HG03378 (cell line): ENCODE measurements around the gene RAB7B.

ENCODE experiments used
- ATAC-seq: cut with Tn5 transposase; IDR thresholded peaks from one replicate; pipeline ENCODE4 v1.9.1; 2021; ENCODE audit warnings: mild to moderate bottlenecking, moderate library complexity; ENCODE audit not compliant: unreplicated experiment

Gene RAB7B

DNA sequence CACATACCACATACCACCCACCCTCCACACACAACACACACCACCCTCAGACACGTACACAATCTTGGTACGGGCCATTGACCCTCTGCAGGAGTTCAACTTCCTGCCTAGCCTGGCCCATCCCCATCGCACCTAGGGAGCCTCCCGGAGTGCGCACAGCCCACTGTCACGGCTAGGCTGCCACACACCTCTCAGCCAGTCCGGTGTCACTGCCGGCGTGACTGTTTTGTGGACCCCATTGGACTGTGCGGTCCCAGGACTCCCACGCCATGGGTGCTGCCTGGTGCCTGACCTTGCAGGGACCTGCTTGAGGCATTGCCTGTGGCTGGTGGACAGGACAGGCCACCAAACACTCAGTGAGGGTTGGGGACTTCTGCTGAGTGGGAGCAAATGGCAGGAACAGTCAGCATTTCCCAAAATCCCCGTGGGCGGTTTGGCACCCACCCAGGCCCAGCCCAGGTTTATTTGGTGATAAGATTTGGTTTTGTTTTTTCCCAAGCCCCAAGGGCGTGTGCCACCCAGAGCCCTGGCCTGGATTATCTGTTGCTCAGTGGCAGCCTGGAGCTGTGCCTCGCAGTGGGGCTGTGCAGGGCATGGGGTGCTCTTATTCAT, 27.7 kb downstream of the RAB7B start:
- ATAC-seq = no peak

DNA sequence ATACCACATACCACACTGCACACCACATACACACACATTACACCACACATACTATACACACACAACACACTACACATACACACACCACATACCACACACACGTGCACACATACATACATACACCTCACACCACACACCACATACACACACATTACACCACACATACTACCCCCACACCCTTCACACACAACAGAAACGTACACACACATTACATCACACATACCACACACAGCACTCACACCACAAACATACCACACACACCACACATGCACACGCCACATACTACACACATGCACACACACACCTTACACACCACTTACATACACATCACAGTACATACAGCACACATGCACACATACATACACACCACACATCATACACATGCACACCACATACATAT, 28.5 kb downstream of the RAB7B start:
- ATAC-seq = no peak

DNA sequence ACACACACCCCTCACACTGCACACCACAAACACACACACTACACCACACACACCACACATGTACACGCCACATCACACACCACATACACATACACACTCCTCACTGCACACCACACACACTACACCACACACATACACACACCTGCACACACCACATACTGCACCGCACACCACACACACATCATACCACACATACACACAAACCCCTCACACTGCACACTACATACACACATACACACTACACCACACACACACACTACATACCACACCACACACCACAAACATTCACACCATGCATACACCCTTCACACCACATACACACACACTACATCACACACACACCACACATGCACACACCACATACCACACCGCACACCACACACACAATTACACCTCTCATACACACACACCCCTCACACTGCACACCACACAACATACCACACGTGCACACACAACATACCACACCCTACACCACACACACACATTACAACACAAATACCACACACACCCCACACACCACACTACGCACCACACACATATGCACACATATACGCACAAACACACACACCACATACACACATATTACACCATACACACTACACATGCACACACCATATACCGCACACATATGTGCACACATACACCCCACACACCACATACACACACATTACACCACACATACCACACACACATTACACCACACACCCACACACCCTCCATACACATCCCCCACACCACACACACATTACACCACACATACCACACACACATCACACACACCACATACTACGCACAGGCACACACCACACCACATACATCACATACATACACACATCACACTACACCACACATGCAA, 29.6 kb downstream of the RAB7B start:
- no peak for ATAC-seq

- no peak for ATAC-seq
Observed at GRCh38 chr1:205972491-205973168, 30.6 kb downstream of the RAB7B start.

DNA sequence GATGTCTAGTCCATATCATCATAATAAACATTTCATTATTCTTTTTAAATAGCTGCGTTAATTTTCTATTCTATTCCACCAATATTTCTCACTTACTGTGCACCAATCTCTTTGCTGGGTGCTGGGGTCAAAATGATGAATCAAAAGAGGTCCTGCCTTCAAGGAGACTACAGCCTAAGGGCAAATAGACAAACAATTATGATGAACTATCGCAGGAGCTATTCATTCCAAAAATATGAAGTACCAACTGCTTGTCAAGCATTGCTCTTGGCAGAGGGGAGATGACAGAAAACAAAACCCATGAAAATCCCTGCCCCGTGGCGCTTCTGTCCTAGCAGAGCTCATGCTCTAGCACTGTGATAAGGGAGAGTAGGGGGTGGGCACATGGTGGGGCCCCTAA, 31.1 kb downstream of the RAB7B start:
- ATAC-seq = no peak

DNA sequence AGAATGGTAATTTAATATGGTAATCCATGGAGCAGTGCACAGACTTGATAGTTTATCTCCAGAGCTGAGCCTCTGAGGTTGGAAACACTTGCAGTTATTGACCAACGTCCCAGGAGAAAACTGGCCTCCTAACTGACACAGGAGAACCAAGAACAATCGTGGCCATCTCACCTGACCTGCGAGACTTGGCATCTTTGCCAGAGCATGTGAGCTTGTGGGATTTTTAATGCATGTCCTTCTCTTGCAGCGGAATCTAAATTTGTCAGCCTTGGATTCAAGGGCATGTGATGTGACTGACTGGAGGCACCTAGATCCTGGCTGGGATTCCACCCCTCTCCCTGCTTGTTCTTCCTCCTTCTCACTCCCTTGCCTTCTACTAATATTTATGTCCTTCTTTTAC, 32.1 kb downstream of the RAB7B start:
- ATAC-seq = no peak

DNA sequence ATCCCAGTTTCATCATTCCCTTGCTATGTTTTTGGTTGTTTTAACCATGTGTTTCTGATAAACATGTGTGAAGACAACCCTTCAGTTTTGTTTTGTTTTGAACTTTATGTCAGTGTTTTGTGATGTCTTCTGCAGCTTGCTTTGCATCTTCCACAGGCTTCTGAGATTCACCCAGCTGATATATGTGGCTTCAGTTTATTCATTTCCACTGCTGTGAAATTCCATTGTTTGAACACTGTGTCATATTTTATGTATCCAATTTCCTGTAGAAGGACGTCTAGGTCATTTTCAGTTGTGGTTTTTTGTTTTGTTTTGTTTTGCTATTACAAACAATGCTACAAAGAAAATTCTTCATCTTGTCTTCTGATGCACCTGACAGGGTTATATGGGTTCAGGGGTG, 32.7 kb downstream of the RAB7B start:
- no peak for ATAC-seq

DNA sequence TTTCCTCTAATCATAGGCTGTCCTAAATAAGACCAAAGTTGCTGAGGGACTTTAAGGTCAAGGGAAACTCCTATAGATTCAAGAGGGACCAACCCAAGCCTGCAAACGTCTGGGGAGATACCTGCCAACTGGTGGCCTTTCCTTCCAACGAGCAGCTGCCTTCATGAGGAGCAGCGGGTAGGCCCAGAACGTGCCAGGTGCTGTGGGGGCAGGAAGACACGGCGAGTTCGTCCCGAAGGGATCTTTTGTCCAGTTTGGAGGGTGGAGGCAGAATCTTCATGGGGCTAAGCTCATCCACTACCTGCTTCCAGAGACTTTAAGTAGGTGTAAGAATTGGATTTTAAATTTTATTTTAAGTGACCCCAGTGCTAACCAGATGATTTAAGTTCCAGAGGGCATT, 34.0 kb downstream of the RAB7B start:
- no peak for ATAC-seq

DNA sequence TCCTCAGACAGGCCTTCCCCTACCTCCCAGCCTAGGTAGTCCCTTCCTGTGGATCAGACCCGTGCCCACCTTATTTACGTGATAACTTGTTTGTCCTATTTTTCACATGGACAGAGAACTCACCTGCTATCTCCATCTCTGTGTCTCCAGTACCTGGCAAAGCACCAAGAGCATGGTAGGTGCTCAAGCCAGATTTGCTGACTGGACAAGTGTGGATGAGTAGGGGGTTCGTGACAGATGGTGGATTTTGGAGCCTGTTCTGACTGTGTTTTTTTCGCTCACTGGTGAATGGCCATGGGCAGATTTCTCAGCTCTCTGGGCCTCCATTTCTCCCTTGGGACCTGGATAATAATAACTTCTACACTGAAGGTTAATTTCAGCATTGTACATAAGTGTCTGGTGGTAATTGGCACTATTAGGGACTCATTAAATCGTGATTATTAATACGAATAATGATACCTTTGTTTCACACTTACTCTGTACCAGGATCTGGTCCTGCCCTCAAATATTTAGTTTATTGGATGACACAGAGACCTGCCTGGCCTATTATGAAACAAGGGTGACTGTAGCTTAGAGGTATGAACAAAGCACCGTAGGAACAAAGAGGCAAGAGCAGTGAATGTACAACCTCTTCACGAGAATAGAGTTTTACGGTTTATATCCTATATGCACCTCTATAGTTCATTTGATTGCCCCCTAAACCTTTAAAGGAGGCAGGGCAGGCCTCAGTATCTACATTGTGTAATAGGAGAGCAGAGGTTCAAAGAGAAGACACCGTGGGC, 35.5 kb downstream of the RAB7B start:
- ATAC-seq = no peak

GRCh38 chr1:205965036-205965884, 37.9 kb downstream of the RAB7B start:
- ATAC-seq = no peak

DNA sequence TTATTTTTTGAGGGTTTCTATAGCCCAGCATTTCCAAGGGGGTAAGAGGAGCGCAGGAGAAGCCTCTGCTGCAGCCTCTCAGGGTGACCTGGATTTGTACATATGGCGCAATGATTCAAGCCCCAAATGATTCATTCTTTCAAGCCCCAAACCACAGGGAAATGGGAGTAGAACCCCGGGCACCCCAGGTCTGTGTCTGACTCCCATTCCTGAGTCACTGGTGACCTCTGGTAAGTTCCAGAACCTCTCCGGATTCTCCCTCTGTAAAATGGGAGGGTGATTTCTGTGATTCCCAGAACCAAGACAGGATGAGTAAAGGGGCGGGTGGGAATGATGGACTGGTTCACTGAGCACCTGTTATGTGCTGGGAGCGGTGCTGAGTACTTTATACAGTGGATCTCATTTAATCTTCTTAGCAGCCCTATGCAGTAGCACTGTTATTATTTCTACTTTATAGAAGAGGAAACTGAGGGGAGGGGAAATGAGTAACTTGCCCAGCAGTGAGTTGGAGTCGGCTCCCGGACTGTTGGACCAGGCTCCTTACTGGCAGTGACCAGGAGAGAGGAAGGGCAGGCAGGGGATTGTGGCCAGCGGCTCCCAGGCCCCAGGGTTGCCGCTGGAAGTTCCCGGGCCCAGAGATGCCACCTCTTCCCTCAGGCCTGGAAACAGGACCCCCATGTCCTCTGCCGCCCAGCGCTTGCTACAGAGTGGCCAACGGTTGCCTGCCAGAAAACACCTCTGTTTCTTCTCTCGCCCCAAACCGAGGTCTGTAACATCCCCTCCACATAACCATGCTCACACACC, 39.6 kb downstream of the RAB7B start:
- ATAC-seq = no peak

DNA sequence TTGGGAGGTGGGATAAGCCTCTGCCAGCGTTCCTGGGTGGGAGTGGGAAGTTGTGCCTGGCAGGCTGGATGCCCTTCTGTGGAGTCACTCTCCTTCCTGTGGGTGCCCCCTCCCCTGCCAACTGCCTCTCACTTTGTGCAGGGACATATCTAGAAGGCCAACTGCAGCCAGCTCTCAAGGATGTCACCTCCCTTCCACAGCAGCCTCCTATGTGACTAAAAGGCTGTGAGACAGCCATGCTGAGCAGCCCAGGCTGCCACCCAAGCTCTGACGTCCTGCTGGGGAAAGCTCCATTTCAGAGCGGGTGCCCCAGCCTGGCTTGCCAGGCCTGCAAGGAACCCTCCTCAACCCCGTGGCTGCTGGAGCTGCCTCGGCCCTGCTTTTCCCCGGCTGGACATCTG, 40.4 kb downstream of the RAB7B start:
- no peak for ATAC-seq

- no peak for ATAC-seq
Observed at GRCh38 chr1:205961991-205962820, 41.0 kb downstream of the RAB7B start.

GRCh38 chr1:205961405-205961804, 41.8 kb downstream of the RAB7B start:
- no peak for ATAC-seq

GRCh38 chr1:205959789-205960188, 43.4 kb downstream of the RAB7B start:
- ATAC-seq = no peak

DNA sequence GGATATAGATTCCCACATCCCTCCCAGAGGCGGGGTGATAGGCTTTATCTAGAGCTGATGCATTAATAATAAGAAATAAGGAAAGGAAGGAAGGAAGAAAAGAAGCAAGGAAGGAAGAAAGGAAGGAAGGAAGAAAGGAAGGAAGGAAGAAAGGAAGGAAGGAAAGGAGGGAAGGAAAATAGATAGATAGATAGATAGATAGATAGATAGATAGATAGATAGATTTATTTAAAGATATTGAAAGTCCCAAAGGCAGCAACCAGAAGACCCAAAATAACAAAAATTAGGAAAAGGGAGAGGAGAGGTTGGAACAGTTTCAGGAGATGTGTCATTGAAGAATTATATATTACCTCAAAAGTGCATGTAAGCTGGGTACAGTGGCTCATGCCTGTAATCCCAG, 47.7 kb downstream of the RAB7B start:
- no peak for ATAC-seq

- no peak for ATAC-seq
Observed at GRCh38 chr1:205954819-205955404, 48.3 kb downstream of the RAB7B start.

DNA sequence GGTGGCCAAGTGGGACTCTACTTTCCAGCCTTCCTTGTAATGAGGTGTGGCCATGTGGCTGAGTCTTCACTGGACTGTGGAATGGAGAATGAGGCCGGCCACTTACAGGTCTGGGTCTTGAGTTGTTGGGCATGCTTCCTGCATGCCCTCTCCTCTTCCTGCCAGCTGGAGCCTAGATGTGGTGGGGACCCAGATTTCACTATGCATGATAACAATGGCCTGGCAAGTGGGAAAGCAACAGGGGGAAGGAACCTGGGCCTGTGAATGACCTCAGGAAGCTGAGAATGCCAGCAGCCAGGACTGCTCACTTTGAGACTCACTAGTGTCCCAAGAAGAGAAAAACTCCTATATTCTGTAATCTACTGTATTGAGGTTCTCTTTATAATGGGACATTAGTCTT, 51.4 kb downstream of the RAB7B start:
- ATAC-seq = no peak
